HCT116 (cell line): ENCODE results near the gene CRADD. TPM values are rescaled to one million over a fixed set of nuclear protein-coding genes. Genes with fewer than 3 reads are reported as not detected.

ENCODE experiments used
- ATAC-seq: fragments of 200-7000 bp; cut with Tn5 transposase; 2 replicates; pipeline ENCODE4 v1.9.1; 2020; ENCODE audit warnings: mild to moderate bottlenecking, moderate library complexity
- BruUV-seq: library from RNA; stranded (reverse); fragments of 400-500 nt; replicated peaks from 2 replicates; lab custom pipeline; 2021; lab: Mats Ljungman, UMichigan
- CTCF ChIA-PET: fragments of 300-600 bp; sonication (Branson Sonifier 250); formaldehyde crosslinking; loops from one replicate; lab custom pipeline; 2021; ENCODE audit warnings: antibody characterized with exemption; lab: Charles Lee
- POLR2A ChIA-PET: fragments of 300-600, 350-600 bp; sonication (Branson Sonifier 250); formaldehyde crosslinking; loops from one replicate; lab custom pipeline; 2021; ENCODE audit warnings: antibody characterized with exemption; lab: Charles Lee
- RAD21 ChIA-PET, 2 experiments: fragments of 300-600 bp; sonication (Branson Sonifier 250); formaldehyde crosslinking; loops; one replicate each; lab custom pipeline; 2023; ENCODE audit warnings: low total read pairs in 2 of 2; ENCODE audit not compliant: uncharacterized antibody in 2 of 2, unreplicated experiment in 2 of 2, low non-redundant PET in 1 of 2; lab: Charles Lee
- DNase-seq: peaks from one replicate; pipeline ENCODE4 v3.0.0-alpha.2; 2010; ENCODE audit warnings: low read depth, low spot score
- H2AFZ ChIP-seq: fragments of 200-600 bp; shearing (Covaris generic), sonication (generic); 2 replicates; pipeline ENCODE4 v1.6.1; 2017; ENCODE audit warnings: low read depth, mixed run types, mixed read lengths, antibody characterized with exemption, low read length; ENCODE audit not compliant: poor library complexity, severe bottlenecking
- H3K27ac ChIP-seq: 2 replicates; pipeline ENCODE4 v1.5.1; 2012; ENCODE audit warnings: low read depth, low read length
- H3K27me3 ChIP-seq: fragments of 200-600 bp; sonication (generic); 2 replicates; pipeline ENCODE4 v1.6.1; 2016; ENCODE audit warnings: mixed run types, low read length, mixed read lengths; ENCODE audit not compliant: insufficient read depth
- H3K36me3 ChIP-seq, 2 experiments: fragments of 200-500 bp in 1 of 2; fragments of 200-600 bp in 1 of 2; sonication (Bioruptor generic) in 1 of 2; sonication (generic) in 1 of 2; 2 replicates each; pipeline versions ENCODE4 v1.5.1 to v1.6.1; 2014 to 2016; ENCODE audit warnings: low read length in 2 of 2, inconsistent platforms in 1 of 2, mixed read lengths in 1 of 2, mixed run types in 1 of 2; ENCODE audit not compliant: insufficient read depth in 2 of 2, control insufficient read depth in 1 of 2
- H3K4me1 ChIP-seq, 2 experiments: fragments of 200-600 bp in 1 of 2; sonication (generic) in 1 of 2; 2 replicates each; pipeline versions ENCODE4 v1.5.1 to v1.6.1; 2012 to 2017; ENCODE audit warnings: low read length in 2 of 2, inconsistent platforms in 1 of 2, mild to moderate bottlenecking in 1 of 2, mixed read lengths in 1 of 2, mixed run types in 1 of 2, moderate library complexity in 1 of 2; ENCODE audit not compliant: insufficient read depth in 2 of 2, control insufficient read depth in 1 of 2
- H3K4me2 ChIP-seq: fragments of 200-600 bp; sonication (generic); 2 replicates; pipeline ENCODE4 v1.6.1; 2017; ENCODE audit warnings: mixed run types, low read length, mixed read lengths
- H3K4me3 ChIP-seq, 2 experiments: fragments of 200-600 bp in 1 of 2; sonication (generic) in 1 of 2; replicated peaks in 1 of 2; 2 replicates each; pipeline ENCODE4 v1.5.1; 2011 to 2016; ENCODE audit warnings: low read length in 2 of 2, control low read depth in 1 of 2, low read depth in 1 of 2, mild to moderate bottlenecking in 1 of 2, mixed read lengths in 1 of 2, mixed run types in 1 of 2
- H3K79me2 ChIP-seq: fragments of 200-600 bp; sonication (generic); 2 replicates; pipeline ENCODE4 v1.6.1; 2017; ENCODE audit warnings: mild to moderate bottlenecking, mixed run types, low read length, moderate library complexity, mixed read lengths; ENCODE audit not compliant: insufficient read depth
- H3K9ac ChIP-seq: fragments of 200-600 bp; sonication (generic); 2 replicates; pipeline ENCODE4 v1.6.1; 2016; ENCODE audit warnings: low read length, mixed read lengths
- H3K9me2 ChIP-seq: fragments of 200-600 bp; sonication (generic), shearing (Covaris generic); 2 replicates; pipeline ENCODE4 v1.6.1; 2017; ENCODE audit warnings: mixed run types, mild to moderate bottlenecking, moderate library complexity; ENCODE audit not compliant: insufficient read depth
- H3K9me3 ChIP-seq, 2 experiments: fragments of 200-500 bp in 1 of 2; fragments of 200-600 bp in 1 of 2; sonication (Bioruptor generic) in 1 of 2; sonication (generic) in 1 of 2; 2 replicates each; pipeline ENCODE4 v1.6.1; 2014 to 2017; ENCODE audit warnings: low read length in 2 of 2, mixed read lengths in 2 of 2, inconsistent platforms in 1 of 2, low read depth in 1 of 2, mild to moderate bottlenecking in 1 of 2, mixed run types in 1 of 2, moderate library complexity in 1 of 2; ENCODE audit not compliant: control insufficient read depth in 1 of 2, insufficient read depth in 1 of 2
- H4K20me1 ChIP-seq: fragments of 200-600 bp; sonication (generic), shearing (Covaris generic); 2 replicates; pipeline ENCODE4 v1.6.1; 2017; ENCODE audit warnings: mixed run types, mild to moderate bottlenecking, moderate library complexity; ENCODE audit not compliant: insufficient read depth
- CBX3 ChIP-seq: IDR thresholded peaks from 2 replicates; pipeline ENCODE4 v1.6.1; 2012; ENCODE audit warnings: low read depth
- CEBPB ChIP-seq: IDR thresholded peaks from 2 replicates; pipeline ENCODE4 v1.6.1; 2012; ENCODE audit warnings: low read depth
- EGR1 ChIP-seq: IDR thresholded peaks from 2 replicates; pipeline ENCODE4 v1.6.1; 2012; ENCODE audit warnings: low read depth
- ELF1 ChIP-seq: IDR thresholded peaks from 2 replicates; pipeline ENCODE4 v1.6.1; 2012; ENCODE audit warnings: low read depth, borderline replicate concordance
- EZH2 ChIP-seq: fragments of 200-600 bp; sonication (generic); IDR thresholded peaks from 2 replicates; pipeline ENCODE4 v1.6.1; 2017; ENCODE audit warnings: antibody characterized with exemption, mixed run types
- EZH2phosphoT487 ChIP-seq: fragments of 200-600 bp; IDR thresholded peaks from 2 replicates; pipeline ENCODE4 v1.6.1; 2018; ENCODE audit warnings: antibody characterized with exemption, borderline replicate concordance
- FOSL1 ChIP-seq: IDR thresholded peaks from 2 replicates; pipeline ENCODE4 v1.6.1; 2012; ENCODE audit warnings: low read depth
- POLR2A ChIP-seq: IDR thresholded peaks from 2 replicates; pipeline ENCODE4 v1.7.0; 2011; ENCODE audit warnings: borderline replicate concordance; ENCODE audit not compliant: insufficient read depth, insufficient read length; ENCODE audit errors: extremely low read depth
- POLR2AphosphoS5 ChIP-seq: IDR thresholded peaks from 2 replicates; pipeline ENCODE4 v1.6.1; 2011; ENCODE audit warnings: mild to moderate bottlenecking, low read depth, low read length, moderate library complexity
- SIN3A ChIP-seq: IDR thresholded peaks from 2 replicates; pipeline ENCODE4 v1.6.1; 2012; ENCODE audit warnings: low read depth
- SP1 ChIP-seq: IDR thresholded peaks from 2 replicates; pipeline ENCODE4 v1.6.1; 2012; ENCODE audit warnings: low read depth
- TCF7L2 ChIP-seq: IDR thresholded peaks from 2 replicates; pipeline ENCODE4 v1.7.0; 2011; ENCODE audit warnings: borderline replicate concordance, inconsistent platforms; ENCODE audit not compliant: insufficient read depth, insufficient read length; ENCODE audit errors: extremely low read depth
- YY1 ChIP-seq: IDR thresholded peaks from 2 replicates; pipeline ENCODE4 v1.6.1; 2011; ENCODE audit warnings: low read length, low read depth, moderate library complexity, mild to moderate bottlenecking; ENCODE audit not compliant: insufficient replicate concordance; ENCODE audit errors: extremely low read depth
- ZFX ChIP-seq: fragments of 450-650 bp; IDR thresholded peaks from 2 replicates; pipeline ENCODE4 v1.6.1; 2017
- ZNF274 ChIP-seq: fragments of 200-500 bp; sonication (Bioruptor generic); IDR thresholded peaks from 2 replicates; pipeline ENCODE4 v1.6.1; 2014; ENCODE audit warnings: mild to moderate bottlenecking, low read depth, low read length, inconsistent platforms
- intact Hi-C: fragments of 100-400 bp; cut with micrococcal nuclease; formaldehyde crosslinking; loops from 2 replicates; pipeline ENCODE4 v1.10.0; 2022
- total RNA-seq: library from RNA; stranded (reverse); gene quantifications from one replicate; pipeline ENCODE4 v1.2.1, GENCODE V29; 2021; ENCODE audit not compliant: unreplicated experiment
- TF ChIP-seq, protein P1 (sequence below): IDR thresholded peaks from 2 replicates; pipeline ENCODE4 v1.6.1; 2012; ENCODE audit warnings: low read depth
- TF ChIP-seq, protein P2 (sequence below): IDR thresholded peaks from 2 replicates; pipeline ENCODE4 v1.6.1; 2011; ENCODE audit warnings: mild to moderate bottlenecking, low read length, moderate library complexity; ENCODE audit not compliant: insufficient replicate concordance; ENCODE audit errors: extremely low read depth
- TF ChIP-seq, protein P3 (sequence below), 3 experiments: fragments of 200-600 bp in 1 of 3; sonication (generic) in 1 of 3; IDR thresholded peaks in 2 of 3; conservative IDR thresholded peaks in 1 of 3; 2 replicates each; pipeline ENCODE4 v1.5.1; 2012 to 2017; ENCODE audit warnings: low read depth in 2 of 3, low read length in 2 of 3, antibody characterized with exemption in 1 of 3, borderline replicate concordance in 1 of 3, control low read depth in 1 of 3, mild to moderate bottlenecking in 1 of 3, mixed read lengths in 1 of 3, mixed run types in 1 of 3, moderate library complexity in 1 of 3; ENCODE audit not compliant: insufficient read depth in 1 of 3
- TF ChIP-seq, protein P4 (sequence below): IDR thresholded peaks from 2 replicates; pipeline ENCODE4 v1.6.1; 2012

The CRADD gene
- total RNA-seq, 1 experiment from 2014 or later: 12.2 TPM

DNA sequence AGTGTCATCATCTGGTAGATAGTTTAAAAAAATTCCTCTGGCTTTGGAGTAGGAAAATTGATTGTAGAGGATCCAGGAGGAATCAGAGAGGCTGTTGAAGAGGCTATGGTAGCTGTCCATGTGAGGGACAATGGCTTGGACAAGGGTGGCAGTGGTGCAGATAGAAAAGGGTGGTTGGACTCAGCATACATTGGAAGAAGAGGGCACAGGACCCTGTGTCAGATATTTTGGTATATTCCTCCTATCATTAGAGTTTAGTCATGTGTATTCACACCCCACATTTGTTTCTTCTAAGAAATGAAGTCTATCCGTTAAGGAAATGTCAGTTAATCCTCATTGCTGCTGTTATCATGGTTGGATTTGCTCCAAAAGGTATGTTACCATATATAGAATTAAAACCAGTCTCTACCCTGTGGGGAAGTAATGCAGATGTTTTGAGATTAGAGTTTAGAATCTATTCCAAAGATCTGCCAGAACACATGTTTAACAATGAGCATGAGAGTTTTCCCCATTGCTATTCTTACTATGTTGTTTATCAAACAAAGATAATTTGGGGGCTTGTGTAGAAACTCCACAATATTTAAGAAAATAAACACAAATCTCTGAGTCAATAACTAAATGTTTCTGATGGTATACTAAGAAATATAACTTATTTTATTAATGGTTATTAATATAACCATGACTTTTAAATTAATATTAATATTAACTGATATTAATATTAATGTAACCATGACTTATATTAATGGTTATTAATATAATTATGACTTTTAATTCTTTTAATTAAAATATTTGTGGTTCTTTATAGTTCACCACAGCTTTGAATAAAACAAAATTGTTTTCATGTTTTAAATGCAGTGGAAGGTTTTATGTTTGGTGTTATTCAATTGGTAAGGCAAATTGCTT lies 80.9 kb downstream of the CRADD start:
- Histone ChIP-seq H3K27me3 (no peaks in the 10 kb centered on the region), H3K36me3 (no peaks in the 10 kb centered on the region), H3K79me2 (no peaks in the 10 kb centered on the region), H3K4me2 (no peak overlapping the region), H3K9me3 (no peaks in the 10 kb centered on the region; a peak in 1 of 4 replicates), H3K9me2 (no peaks in the 10 kb centered on the region), H4K20me1 (no peaks in the 10 kb centered on the region), H2AFZ (no peak overlapping the region), H3K9ac (no peak overlapping the region), H3K4me1 (peaks cover 3 to 22% of the 10 kb centered on the region in 2 experiments; a peak in 2 of 4 replicates), H3K27ac (no peak overlapping the region), H3K4me3 (no peak overlapping the region)
- no TSS peak for BruUV-seq
- RAD21 ChIA-PET: no interaction called here
- CTCF ChIA-PET: no interaction called here
- DNase-seq: no peak
- TF ChIP-seq TCF7L2: no peak
- TF ChIP-seq FOSL1: no peak
- no peak for TF ChIP-seq POLR2A
- TF ChIP-seq, protein P1, sequence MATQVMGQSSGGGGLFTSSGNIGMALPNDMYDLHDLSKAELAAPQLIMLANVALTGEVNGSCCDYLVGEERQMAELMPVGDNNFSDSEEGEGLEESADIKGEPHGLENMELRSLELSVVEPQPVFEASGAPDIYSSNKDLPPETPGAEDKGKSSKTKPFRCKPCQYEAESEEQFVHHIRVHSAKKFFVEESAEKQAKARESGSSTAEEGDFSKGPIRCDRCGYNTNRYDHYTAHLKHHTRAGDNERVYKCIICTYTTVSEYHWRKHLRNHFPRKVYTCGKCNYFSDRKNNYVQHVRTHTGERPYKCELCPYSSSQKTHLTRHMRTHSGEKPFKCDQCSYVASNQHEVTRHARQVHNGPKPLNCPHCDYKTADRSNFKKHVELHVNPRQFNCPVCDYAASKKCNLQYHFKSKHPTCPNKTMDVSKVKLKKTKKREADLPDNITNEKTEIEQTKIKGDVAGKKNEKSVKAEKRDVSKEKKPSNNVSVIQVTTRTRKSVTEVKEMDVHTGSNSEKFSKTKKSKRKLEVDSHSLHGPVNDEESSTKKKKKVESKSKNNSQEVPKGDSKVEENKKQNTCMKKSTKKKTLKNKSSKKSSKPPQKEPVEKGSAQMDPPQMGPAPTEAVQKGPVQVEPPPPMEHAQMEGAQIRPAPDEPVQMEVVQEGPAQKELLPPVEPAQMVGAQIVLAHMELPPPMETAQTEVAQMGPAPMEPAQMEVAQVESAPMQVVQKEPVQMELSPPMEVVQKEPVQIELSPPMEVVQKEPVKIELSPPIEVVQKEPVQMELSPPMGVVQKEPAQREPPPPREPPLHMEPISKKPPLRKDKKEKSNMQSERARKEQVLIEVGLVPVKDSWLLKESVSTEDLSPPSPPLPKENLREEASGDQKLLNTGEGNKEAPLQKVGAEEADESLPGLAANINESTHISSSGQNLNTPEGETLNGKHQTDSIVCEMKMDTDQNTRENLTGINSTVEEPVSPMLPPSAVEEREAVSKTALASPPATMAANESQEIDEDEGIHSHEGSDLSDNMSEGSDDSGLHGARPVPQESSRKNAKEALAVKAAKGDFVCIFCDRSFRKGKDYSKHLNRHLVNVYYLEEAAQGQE: no peak
- no peak for TF ChIP-seq EZH2phosphoT487
- TF ChIP-seq EZH2: no peak
- no peak for TF ChIP-seq ZFX
- no peak for TF ChIP-seq CEBPB
- no peak for TF ChIP-seq YY1
- no peak for TF ChIP-seq SIN3A
- no peak for TF ChIP-seq CBX3
- TF ChIP-seq EGR1: no peak
- no peak for TF ChIP-seq ELF1
- TF ChIP-seq, protein P2, sequence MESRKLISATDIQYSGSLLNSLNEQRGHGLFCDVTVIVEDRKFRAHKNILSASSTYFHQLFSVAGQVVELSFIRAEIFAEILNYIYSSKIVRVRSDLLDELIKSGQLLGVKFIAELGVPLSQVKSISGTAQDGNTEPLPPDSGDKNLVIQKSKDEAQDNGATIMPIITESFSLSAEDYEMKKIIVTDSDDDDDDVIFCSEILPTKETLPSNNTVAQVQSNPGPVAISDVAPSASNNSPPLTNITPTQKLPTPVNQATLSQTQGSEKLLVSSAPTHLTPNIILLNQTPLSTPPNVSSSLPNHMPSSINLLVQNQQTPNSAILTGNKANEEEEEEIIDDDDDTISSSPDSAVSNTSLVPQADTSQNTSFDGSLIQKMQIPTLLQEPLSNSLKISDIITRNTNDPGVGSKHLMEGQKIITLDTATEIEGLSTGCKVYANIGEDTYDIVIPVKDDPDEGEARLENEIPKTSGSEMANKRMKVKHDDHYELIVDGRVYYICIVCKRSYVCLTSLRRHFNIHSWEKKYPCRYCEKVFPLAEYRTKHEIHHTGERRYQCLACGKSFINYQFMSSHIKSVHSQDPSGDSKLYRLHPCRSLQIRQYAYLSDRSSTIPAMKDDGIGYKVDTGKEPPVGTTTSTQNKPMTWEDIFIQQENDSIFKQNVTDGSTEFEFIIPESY: no peak
- no peak for TF ChIP-seq SP1
- TF ChIP-seq, protein P3, sequence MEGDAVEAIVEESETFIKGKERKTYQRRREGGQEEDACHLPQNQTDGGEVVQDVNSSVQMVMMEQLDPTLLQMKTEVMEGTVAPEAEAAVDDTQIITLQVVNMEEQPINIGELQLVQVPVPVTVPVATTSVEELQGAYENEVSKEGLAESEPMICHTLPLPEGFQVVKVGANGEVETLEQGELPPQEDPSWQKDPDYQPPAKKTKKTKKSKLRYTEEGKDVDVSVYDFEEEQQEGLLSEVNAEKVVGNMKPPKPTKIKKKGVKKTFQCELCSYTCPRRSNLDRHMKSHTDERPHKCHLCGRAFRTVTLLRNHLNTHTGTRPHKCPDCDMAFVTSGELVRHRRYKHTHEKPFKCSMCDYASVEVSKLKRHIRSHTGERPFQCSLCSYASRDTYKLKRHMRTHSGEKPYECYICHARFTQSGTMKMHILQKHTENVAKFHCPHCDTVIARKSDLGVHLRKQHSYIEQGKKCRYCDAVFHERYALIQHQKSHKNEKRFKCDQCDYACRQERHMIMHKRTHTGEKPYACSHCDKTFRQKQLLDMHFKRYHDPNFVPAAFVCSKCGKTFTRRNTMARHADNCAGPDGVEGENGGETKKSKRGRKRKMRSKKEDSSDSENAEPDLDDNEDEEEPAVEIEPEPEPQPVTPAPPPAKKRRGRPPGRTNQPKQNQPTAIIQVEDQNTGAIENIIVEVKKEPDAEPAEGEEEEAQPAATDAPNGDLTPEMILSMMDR (IDR thresholded peaks at IDR 0.05 in 2 of 3, conservative IDR thresholded peaks at IDR 0.05 in 1 of 3; ENCODE audit: borderline replicate concordance in 1 of 3, insufficient read depth in 1 of 3, low read depth in 2 of 3, low read length in 2 of 3): no peak
- no peak for TF ChIP-seq ZNF274
- no peak for TF ChIP-seq POLR2AphosphoS5
- TF ChIP-seq, protein P4, sequence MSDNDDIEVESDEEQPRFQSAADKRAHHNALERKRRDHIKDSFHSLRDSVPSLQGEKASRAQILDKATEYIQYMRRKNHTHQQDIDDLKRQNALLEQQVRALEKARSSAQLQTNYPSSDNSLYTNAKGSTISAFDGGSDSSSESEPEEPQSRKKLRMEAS: no peak
- ATAC-seq: no peak
- POLR2A ChIA-PET: interaction anchor here (1.0 kb wide), 1 partner anchor 27 kb away, joined by 3 read pairs; no protein-coding TSS in a partner anchor
- intact Hi-C loops: no loop called here
